GM19324 (cell line): ENCODE data around the gene EPHB6.

Experiments
- ATAC-seq: cut with Tn5 transposase; IDR thresholded peaks from one replicate; pipeline ENCODE4 v1.9.1; 2021; ENCODE audit warnings: mild to moderate bottlenecking, moderate library complexity; ENCODE audit not compliant: unreplicated experiment, low FRiP score

Gene EPHB6

GRCh38 chr7:142894112-142894984 lies 39.5 kb downstream of the EPHB6 start:
- ATAC-seq = no peak

- ATAC-seq = no peak
Observed at GRCh38 chr7:142894985-142895593, 40.2 kb downstream of the EPHB6 start.

GRCh38 chr7:142896151-142896550 lies 41.3 kb downstream of the EPHB6 start:
- ATAC-seq = no peak

GRCh38 chr7:142896741-142897379 lies 42.0 kb downstream of the EPHB6 start:
- ATAC-seq = no peak

GRCh38 chr7:142897691-142898090 lies 42.8 kb downstream of the EPHB6 start:
- ATAC-seq = no peak

- ATAC-seq = no peak
Observed at GRCh38 chr7:142898377-142899170, 43.7 kb downstream of the EPHB6 start.

- ATAC-seq = no peak
Observed at GRCh38 chr7:142899661-142900060, 44.8 kb downstream of the EPHB6 start.

- no peak for ATAC-seq
Observed at GRCh38 chr7:142901426-142902259, 46.8 kb downstream of the EPHB6 start.

GRCh38 chr7:142904128-142904527 lies 49.3 kb downstream of the EPHB6 start:
- no peak for ATAC-seq

- ATAC-seq = no peak
Observed at GRCh38 chr7:142905759-142906158, 50.9 kb downstream of the EPHB6 start.

GRCh38 chr7:142906643-142907042 lies 51.8 kb downstream of the EPHB6 start:
- ATAC-seq = no peak

GRCh38 chr7:142908290-142908689 lies 53.4 kb downstream of the EPHB6 start:
- ATAC-seq = no peak

- ATAC-seq = no peak
Observed at GRCh38 chr7:142908921-142909890, 54.3 kb downstream of the EPHB6 start.

- no peak for ATAC-seq
Observed at GRCh38 chr7:142910031-142910433, 55.2 kb downstream of the EPHB6 start.

GRCh38 chr7:142910481-142910880 lies 55.6 kb downstream of the EPHB6 start:
- no peak for ATAC-seq

GRCh38 chr7:142913051-142913450 lies 58.2 kb downstream of the EPHB6 start:
- ATAC-seq = no peak

GRCh38 chr7:142913566-142913965 lies 58.7 kb downstream of the EPHB6 start:
- ATAC-seq = no peak

GRCh38 chr7:142914121-142914520 lies 59.2 kb downstream of the EPHB6 start:
- no peak for ATAC-seq

GRCh38 chr7:142915315-142915714 lies 60.4 kb downstream of the EPHB6 start:
- ATAC-seq = no peak
